ENCODE data around the gene PPP4R3B.

The PPP4R3B gene

DNA sequence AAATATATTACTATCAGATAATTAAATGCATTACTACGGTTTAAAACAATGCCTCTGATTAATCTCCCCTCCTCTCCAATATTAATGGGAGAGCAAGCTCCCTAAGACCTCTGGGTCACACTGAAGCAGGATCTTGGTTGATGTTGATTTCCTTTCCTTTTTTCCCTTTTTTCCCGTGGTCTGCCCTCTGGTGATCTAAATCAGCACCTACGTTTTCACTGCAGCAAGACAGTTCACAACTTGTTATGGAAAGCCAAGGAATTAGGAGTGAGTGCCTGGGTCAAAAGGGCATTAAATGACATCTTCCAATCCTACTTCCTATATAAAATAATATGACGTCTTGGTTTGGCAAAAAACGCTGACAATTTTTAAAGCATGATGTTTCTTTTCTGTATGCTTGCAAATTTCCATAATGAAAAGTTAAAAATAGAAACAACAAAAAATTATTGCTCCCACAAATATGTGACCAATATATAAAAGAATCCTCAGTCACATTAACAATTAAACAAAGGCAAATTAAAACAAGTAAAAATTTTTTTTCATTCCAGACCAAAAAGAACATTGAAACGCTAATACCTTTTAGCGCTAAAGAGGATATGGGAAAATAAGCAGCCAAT is 105.8 kb downstream of the PPP4R3B start:
- DNase-seq = peak; percentile 38

DNA sequence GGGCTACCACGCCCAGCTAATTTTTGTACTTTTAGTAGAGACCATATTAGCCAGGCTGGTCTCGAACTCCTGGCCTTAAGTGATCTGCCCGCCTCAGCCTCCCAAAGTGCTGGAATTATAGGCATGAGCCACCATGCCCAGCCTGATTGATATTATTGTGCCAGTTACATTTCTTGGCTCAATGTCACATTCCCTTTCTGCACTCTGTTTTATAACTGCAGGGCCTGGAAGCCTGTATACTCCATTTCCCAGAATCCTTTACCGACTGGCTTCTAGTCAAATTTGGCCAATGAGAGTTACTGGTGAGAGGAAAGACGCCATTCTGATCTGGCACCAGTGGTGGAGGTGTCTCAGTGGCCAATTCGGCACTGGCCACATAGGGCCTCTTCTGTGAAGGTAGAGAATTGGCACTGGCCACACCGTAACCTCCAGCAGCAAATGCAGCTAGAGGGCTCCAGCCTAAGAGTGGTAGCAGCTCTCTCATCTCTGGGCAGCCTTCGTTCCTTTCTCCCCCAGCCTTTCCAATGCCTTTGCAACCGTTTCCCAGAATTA is 114.8 kb downstream of the PPP4R3B start:
- DNase-seq = no peak

DNA sequence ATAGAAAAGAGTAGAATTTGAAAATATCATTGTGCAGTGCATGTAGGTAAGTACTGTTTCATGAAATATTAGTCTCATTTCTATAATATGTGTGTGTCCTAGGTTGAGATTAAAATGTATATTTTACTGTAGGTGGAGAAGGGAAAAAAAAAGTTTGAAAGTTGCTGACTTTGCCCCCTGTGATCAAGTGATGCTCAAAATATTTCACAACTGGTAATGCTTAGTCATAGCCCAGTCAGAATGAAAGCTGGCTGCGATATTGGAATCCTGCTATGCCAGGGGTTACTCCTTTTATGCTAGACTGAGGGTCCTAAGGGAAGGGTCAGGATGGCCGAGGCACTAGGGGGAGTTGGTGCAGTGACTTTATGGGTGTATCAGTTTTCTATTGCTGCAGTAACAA is 117.4 kb downstream of the PPP4R3B start:
- peak; percentile 47 for DNase-seq

DNA sequence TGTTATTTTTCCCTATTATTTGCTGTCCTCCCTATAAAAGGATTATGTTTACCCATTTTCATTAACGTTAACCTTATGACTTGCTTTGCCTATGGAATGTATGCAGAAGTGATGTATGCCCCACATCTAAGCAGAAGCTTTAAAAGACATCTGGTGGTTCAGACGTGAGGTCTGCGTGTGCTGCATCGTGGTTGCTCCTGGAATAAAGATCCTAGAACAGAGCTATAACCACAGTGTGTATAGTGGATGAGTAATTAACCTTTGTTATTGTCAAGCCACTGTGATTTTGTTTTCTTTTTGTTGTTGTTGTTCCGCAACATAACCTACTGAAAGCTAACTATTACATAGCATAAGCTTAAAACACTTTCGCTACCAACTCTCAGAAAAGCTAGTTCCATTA is 118.8 kb downstream of the PPP4R3B start:
- DNase-seq = peak; percentile 13

Measured in fibroblast of skin of abdomen (primary cell).